Natural killer cell (primary cell): Measurements from ENCODE around the gene NEMP2. TPM values are rescaled to one million over a fixed set of nuclear protein-coding genes. Genes with fewer than 3 reads are reported as not detected.

Source experiments
- ATAC-seq, 3 donors: fragments of 150-1000 bp in 2 of 3; fragments of 200-7000 bp in 1 of 3; cut with Tn5 transposase; 1 replicate in 1 of 3; 2 replicates in 2 of 3; pipeline ENCODE4 v1.10.0; 2021; ENCODE audit warnings: mild to moderate bottlenecking in 2 of 3, moderate library complexity in 2 of 3
- DNase-seq, 2 donors: peaks; one replicate each; pipeline versions ENCODE4 v3.0.0 to v3.0.0-alpha.2; 2013 to 2021; ENCODE audit warnings: mixed read lengths in 1 of 2
- H3K27ac ChIP-seq: one replicate; pipeline ENCODE4 v1.5.1; 2013; ENCODE audit warnings: mild to moderate bottlenecking, low read length
- H3K27me3 ChIP-seq: one replicate; pipeline ENCODE4 v1.6.1; 2013; ENCODE audit warnings: low read length; ENCODE audit not compliant: control insufficient read depth, insufficient read depth
- H3K36me3 ChIP-seq: one replicate; pipeline ENCODE4 v1.6.1; 2013; ENCODE audit warnings: low read length; ENCODE audit not compliant: control insufficient read depth, insufficient read depth
- H3K4me1 ChIP-seq: one replicate; pipeline ENCODE4 v1.6.1; 2013; ENCODE audit warnings: low read length; ENCODE audit not compliant: control insufficient read depth, insufficient read depth
- H3K4me3 ChIP-seq: one replicate; pipeline ENCODE4 v1.5.1; 2013; ENCODE audit warnings: low read length
- H3K9me3 ChIP-seq: one replicate; pipeline ENCODE4 v1.6.1; 2013; ENCODE audit warnings: low read length; ENCODE audit not compliant: control insufficient read depth, insufficient read depth
- H3K27ac Mint-ChIP-seq, 2 donors: one replicate each; pipeline ENCODE4 v1.8.0; 2022; ENCODE audit warnings: mild to moderate bottlenecking in 2 of 2, mixed read lengths in 2 of 2, moderate library complexity in 1 of 2
- H3K27me3 Mint-ChIP-seq, 2 donors: one replicate each; pipeline ENCODE4 v1.8.0; 2022; ENCODE audit warnings: low read depth in 2 of 2, mixed read lengths in 2 of 2
- H3K36me3 Mint-ChIP-seq: one replicate; pipeline ENCODE4 v1.8.0; 2022; ENCODE audit warnings: mixed read lengths
- H3K4me1 Mint-ChIP-seq, 2 donors: one replicate each; pipeline ENCODE4 v1.8.0; 2022; ENCODE audit warnings: mixed read lengths in 2 of 2
- H3K4me3 Mint-ChIP-seq: one replicate; pipeline ENCODE4 v1.8.0; 2022; ENCODE audit warnings: mild to moderate bottlenecking, moderate library complexity, mixed read lengths
- H3K9me3 Mint-ChIP-seq, 2 donors: one replicate each; pipeline ENCODE4 v1.8.0; 2022; ENCODE audit warnings: mixed read lengths in 2 of 2
- whole genome bisulfite sequencing: methylation state at CpG from one replicate; pipeline ENCODE4 v1.1.7; 2013; ENCODE audit warnings: missing lambda C conversion rate; ENCODE audit not compliant: insufficient coverage; 5-methylcytosine and 5-hydroxymethylcytosine counted together
- intact Hi-C: fragments of 100-400 bp; cut with micrococcal nuclease; formaldehyde crosslinking; loops from one replicate; pipeline ENCODE4 v1.14.2; 2022
- total RNA-seq, 4 donors: library from RNA; stranded (reverse); fragments of 120-200 nt in 1 of 4; gene quantifications; one replicate each; pipeline versions ENCODE4 v1.2.3 to v1.2.4, GENCODE V29; 2013 to 2022
- TF ChIP-seq, protein P1 (sequence below): fragments of 200-600 bp; IDR thresholded peaks from one replicate; pipeline ENCODE4 v1.8.0; 2022; ENCODE audit warnings: antibody characterized with exemption

NEMP2 gene
- total RNA-seq, 3 donors from 2014 or later (not counting 1 experiment from before 2014, with no cell fraction given), result 17.2 to 21.0 (median 18.3) TPM

DNA sequence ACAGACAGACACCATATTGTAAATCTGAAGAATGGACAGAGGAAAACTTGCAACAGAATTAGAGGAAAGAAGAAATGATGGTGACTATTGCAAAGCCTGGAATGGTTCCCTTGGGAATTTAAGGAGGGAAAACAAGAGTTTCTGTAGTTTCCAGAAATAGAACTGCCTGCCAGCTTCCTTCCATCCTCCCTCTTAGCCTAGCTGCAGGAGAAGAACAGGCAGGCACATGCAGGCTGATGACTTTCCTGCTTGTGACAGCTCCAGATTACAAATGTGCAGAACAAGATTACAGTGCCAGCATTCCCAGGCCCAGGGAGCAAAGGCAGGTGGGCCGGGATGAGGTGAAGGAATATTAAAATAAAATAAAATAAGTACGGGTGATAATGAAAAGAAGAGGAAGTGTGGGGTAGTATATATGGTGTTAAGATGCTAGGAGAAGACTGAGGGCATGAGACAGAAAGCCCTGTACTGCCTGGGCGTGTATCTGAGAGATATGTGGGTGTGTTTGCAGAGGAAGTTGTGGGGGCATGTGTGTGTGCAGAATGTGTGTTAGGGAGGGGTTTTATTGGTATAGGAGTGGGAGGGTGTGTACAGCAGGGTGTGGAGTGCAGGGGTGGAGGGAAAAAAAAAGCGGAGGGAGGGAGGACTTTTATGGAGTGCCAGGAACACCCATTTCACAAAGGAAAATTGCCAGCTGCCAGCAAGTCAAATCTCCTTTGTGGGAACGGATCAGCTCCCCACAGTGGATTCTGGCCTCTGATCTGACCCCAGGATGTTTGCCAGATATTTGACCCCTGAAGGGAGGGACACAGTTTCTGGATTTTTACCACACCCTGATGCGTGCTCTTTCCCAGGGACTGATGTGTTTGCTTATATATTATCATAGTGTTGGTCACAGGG lies 43.9 kb upstream of the NEMP2 start:
- Mint-ChIP-seq H3K4me3 (peak overlapping the region; percentile 62), H3K4me1 (peaks cover 52% of the 10 kb centered on the region in 2 donors), H3K36me3 (no peaks in the 10 kb centered on the region), H3K27ac (peak overlapping the region; percentile 82 to 97), H3K9me3 (peaks cover 0 to 2% of the 10 kb centered on the region in 2 donors), H3K27me3 (no peaks in the 10 kb centered on the region)
- ATAC-seq (peak; percentile 78 to 93 (median 86)), DNase-seq (peak in 1 of 2 donors; percentile 49)
- no peak overlapping the region for H3K27ac ChIP-seq
- TF ChIP-seq, protein P1, sequence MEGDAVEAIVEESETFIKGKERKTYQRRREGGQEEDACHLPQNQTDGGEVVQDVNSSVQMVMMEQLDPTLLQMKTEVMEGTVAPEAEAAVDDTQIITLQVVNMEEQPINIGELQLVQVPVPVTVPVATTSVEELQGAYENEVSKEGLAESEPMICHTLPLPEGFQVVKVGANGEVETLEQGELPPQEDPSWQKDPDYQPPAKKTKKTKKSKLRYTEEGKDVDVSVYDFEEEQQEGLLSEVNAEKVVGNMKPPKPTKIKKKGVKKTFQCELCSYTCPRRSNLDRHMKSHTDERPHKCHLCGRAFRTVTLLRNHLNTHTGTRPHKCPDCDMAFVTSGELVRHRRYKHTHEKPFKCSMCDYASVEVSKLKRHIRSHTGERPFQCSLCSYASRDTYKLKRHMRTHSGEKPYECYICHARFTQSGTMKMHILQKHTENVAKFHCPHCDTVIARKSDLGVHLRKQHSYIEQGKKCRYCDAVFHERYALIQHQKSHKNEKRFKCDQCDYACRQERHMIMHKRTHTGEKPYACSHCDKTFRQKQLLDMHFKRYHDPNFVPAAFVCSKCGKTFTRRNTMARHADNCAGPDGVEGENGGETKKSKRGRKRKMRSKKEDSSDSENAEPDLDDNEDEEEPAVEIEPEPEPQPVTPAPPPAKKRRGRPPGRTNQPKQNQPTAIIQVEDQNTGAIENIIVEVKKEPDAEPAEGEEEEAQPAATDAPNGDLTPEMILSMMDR, result no peak
- WGBS, result 57% methylated on average over 6 of the region's 6 CpGs
- intact Hi-C loops, result no loop called here
- H3K9me3 ChIP-seq, result no peaks in the 10 kb centered on the region
- no peak overlapping the region for H3K4me3 ChIP-seq
- no peaks in the 10 kb centered on the region for H3K36me3 ChIP-seq
- no peaks in the 10 kb centered on the region for H3K27me3 ChIP-seq
- H3K4me1 ChIP-seq, result peaks cover 33% of the 10 kb centered on the region

DNA sequence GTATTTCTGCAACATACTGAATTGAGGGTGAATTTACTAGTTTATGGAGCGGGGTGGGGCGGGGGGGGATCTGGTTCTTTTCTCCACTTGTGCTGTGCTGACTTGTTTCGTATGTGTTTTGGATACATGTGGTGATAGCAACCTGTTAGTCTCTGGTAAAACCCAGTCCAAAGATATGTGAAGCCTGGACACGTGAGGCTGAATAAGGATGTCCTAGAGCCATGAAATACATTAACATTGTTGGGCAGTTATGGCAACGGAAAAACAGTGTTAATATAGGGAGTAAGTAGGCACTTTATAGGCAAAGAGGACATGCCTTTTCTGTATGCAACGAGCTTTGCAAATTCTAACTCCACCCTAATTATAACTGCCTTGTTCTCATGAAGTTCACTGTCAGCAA lies 42.1 kb upstream of the NEMP2 start:
- 98% methylated on average over 5 of the region's 6 CpGs for WGBS
- H3K4me1 ChIP-seq, result peaks cover 33% of the 10 kb centered on the region

GRCh38 chr2:190575263-190575662 lies 40.7 kb upstream of the NEMP2 start:
- intact Hi-C loops, result no loop called here
- H3K27me3 Mint-ChIP-seq, result no peaks in the 10 kb centered on the region
- H3K36me3 ChIP-seq, result no peaks in the 10 kb centered on the region
- peaks cover 33% of the 10 kb centered on the region for H3K4me1 ChIP-seq
- H3K36me3 Mint-ChIP-seq, result no peaks in the 10 kb centered on the region
- H3K27ac Mint-ChIP-seq, result peak overlapping the region; percentile 82 to 97
- 33% methylated on average over 1 of the region's 1 CpG for WGBS
- H3K9me3 Mint-ChIP-seq, result peaks cover 0 to 2% of the 10 kb centered on the region in 2 donors
- peaks cover 52% of the 10 kb centered on the region in 2 donors for H3K4me1 Mint-ChIP-seq
- DNase-seq, result peak in 1 of 2 donors; percentile 30
- TF ChIP-seq, protein P1, result no peak
- no peak overlapping the region for H3K4me3 ChIP-seq
- H3K4me3 Mint-ChIP-seq, result peak overlapping the region; percentile 91
- no peaks in the 10 kb centered on the region for H3K9me3 ChIP-seq
- no peak overlapping the region for H3K27ac ChIP-seq
- H3K27me3 ChIP-seq, result no peaks in the 10 kb centered on the region
- ATAC-seq, result peak; percentile 49 to 58 (median 57)

More for the DNA sequence above, 42.1 kb upstream of the NEMP2 start:
- Mint-ChIP-seq H3K4me1 (peaks cover 52% of the 10 kb centered on the region in 2 donors), H3K36me3 (no peaks in the 10 kb centered on the region), H3K4me3 (peak overlapping the region; percentile 69), H3K27me3 (no peaks in the 10 kb centered on the region), H3K27ac (peak overlapping the region; percentile 82 to 97), H3K9me3 (peaks cover 0 to 2% of the 10 kb centered on the region in 2 donors)
- no peaks in the 10 kb centered on the region for H3K27me3 ChIP-seq
- TF ChIP-seq, protein P1, result no peak
- H3K9me3 ChIP-seq, result no peaks in the 10 kb centered on the region
- intact Hi-C loops, result no loop called here
- no peak for DNase-seq
- no peak for ATAC-seq
- H3K4me3 ChIP-seq, result no peak overlapping the region
- no peak overlapping the region for H3K27ac ChIP-seq
- no peaks in the 10 kb centered on the region for H3K36me3 ChIP-seq
